Measurements from ENCODE around the gene HELQ. TPM values are rescaled to one million over a fixed set of nuclear protein-coding genes. Genes with fewer than 3 reads are reported as not detected.

HELQ gene
- total RNA-seq, 1 experiment from 2014 or later, result 11.6 TPM

GRCh38 chr4:83436680-83437079 lies 18.9 kb downstream of the HELQ start:
- H3K4me1 Mint-ChIP-seq (ENCODE audit: low read depth, unreplicated experiment), result no peaks in the 10 kb centered on the region
- DNase-seq, result no peak
- H3K36me3 ChIP-seq (ENCODE audit: control insufficient read depth, insufficient read depth, low read length), result no peaks in the 10 kb centered on the region
- no peak for TF ChIP-seq CTCF (IDR thresholded peaks at IDR 0.05; ENCODE audit: insufficient read depth in 1 of 2, low read depth in 1 of 2, low read length in 1 of 2, severe bottlenecking in 1 of 2, unreplicated experiment in 1 of 2)
- H3K27ac Mint-ChIP-seq (ENCODE audit: unreplicated experiment), result no peak overlapping the region
- no peaks in the 10 kb centered on the region for H3K9me3 Mint-ChIP-seq (ENCODE audit: unreplicated experiment)
- CTCF ChIA-PET, result no interaction called here
- POLR2A ChIA-PET, result no interaction called here
- no peak overlapping the region for H3K4me3 ChIP-seq (ENCODE audit: low read depth, low read length)
- no peaks in the 10 kb centered on the region for H3K9me3 ChIP-seq
- no peaks in the 10 kb centered on the region for H3K4me1 ChIP-seq
- H3K27me3 ChIP-seq (replicated peaks; ENCODE audit: control insufficient read depth, insufficient read depth, low read length), result no peaks in the 10 kb centered on the region
- H3K27me3 Mint-ChIP-seq (ENCODE audit: insufficient read depth, unreplicated experiment), result no peaks in the 10 kb centered on the region
- BruUV-seq (replicated peaks), result no TSS peak
- H3K36me3 Mint-ChIP-seq (ENCODE audit: insufficient read depth, unreplicated experiment), result peaks cover 11% of the 10 kb centered on the region
- intact Hi-C loops (cut with micrococcal nuclease; ENCODE audit: unreplicated experiment), result no loop called here
- no peak overlapping the region for H3K4me3 Mint-ChIP-seq (ENCODE audit: unreplicated experiment)

GRCh38 chr4:83431200-83431599 lies 24.4 kb downstream of the HELQ start:
- no TSS peak for BruUV-seq (replicated peaks)
- H3K27ac Mint-ChIP-seq (ENCODE audit: unreplicated experiment), result no peak overlapping the region
- no peak for TF ChIP-seq CTCF (IDR thresholded peaks at IDR 0.05; ENCODE audit: insufficient read depth in 1 of 2, low read depth in 1 of 2, low read length in 1 of 2, severe bottlenecking in 1 of 2, unreplicated experiment in 1 of 2)
- intact Hi-C loops (cut with micrococcal nuclease; ENCODE audit: unreplicated experiment), result no loop called here
- H3K4me3 ChIP-seq (ENCODE audit: low read depth, low read length), result no peak overlapping the region
- no peak overlapping the region for H3K4me3 Mint-ChIP-seq (ENCODE audit: unreplicated experiment)
- no peak for DNase-seq
- no peaks in the 10 kb centered on the region for H3K27me3 ChIP-seq (replicated peaks; ENCODE audit: control insufficient read depth, insufficient read depth, low read length)
- no peaks in the 10 kb centered on the region for H3K27me3 Mint-ChIP-seq (ENCODE audit: insufficient read depth, unreplicated experiment)
- no peaks in the 10 kb centered on the region for H3K9me3 Mint-ChIP-seq (ENCODE audit: unreplicated experiment)
- H3K9me3 ChIP-seq, result no peaks in the 10 kb centered on the region
- POLR2A ChIA-PET, result no interaction called here
- H3K4me1 ChIP-seq, result no peaks in the 10 kb centered on the region
- no peaks in the 10 kb centered on the region for H3K4me1 Mint-ChIP-seq (ENCODE audit: low read depth, unreplicated experiment)
- H3K36me3 ChIP-seq (ENCODE audit: control insufficient read depth, insufficient read depth, low read length), result no peaks in the 10 kb centered on the region
- peaks cover 4% of the 10 kb centered on the region for H3K36me3 Mint-ChIP-seq (ENCODE audit: insufficient read depth, unreplicated experiment)
- CTCF ChIA-PET, result no interaction called here

GRCh38 chr4:83418211-83418610 lies 37.4 kb downstream of the HELQ start:
- no peak overlapping the region for H3K4me3 Mint-ChIP-seq (ENCODE audit: unreplicated experiment)
- H3K27ac Mint-ChIP-seq (ENCODE audit: unreplicated experiment), result no peak overlapping the region
- Histone ChIP-seq H3K27me3 (replicated peaks; ENCODE audit: control insufficient read depth, insufficient read depth, low read length) (no peaks in the 10 kb centered on the region), H3K36me3 (ENCODE audit: control insufficient read depth, insufficient read depth, low read length) (no peaks in the 10 kb centered on the region), H3K4me3 (ENCODE audit: low read depth, low read length) (no peak overlapping the region), H3K9me3 (no peaks in the 10 kb centered on the region), H3K4me1 (peaks cover 9% of the 10 kb centered on the region; the same call in 1 of the 2 replicates)
- TF ChIP-seq CTCF (IDR thresholded peaks at IDR 0.05; ENCODE audit: insufficient read depth in 1 of 2, low read depth in 1 of 2, low read length in 1 of 2, severe bottlenecking in 1 of 2, unreplicated experiment in 1 of 2), result no peak
- CTCF ChIA-PET, result interaction anchor here (0.7 kb wide), 1 partner anchor 118 kb away, joined by 4 read pairs; no protein-coding TSS in a partner anchor
- no peaks in the 10 kb centered on the region for H3K9me3 Mint-ChIP-seq (ENCODE audit: unreplicated experiment)
- H3K36me3 Mint-ChIP-seq (ENCODE audit: insufficient read depth, unreplicated experiment), result peaks cover 4% of the 10 kb centered on the region
- no peak for DNase-seq
- H3K4me1 Mint-ChIP-seq (ENCODE audit: low read depth, unreplicated experiment), result no peaks in the 10 kb centered on the region
- POLR2A ChIA-PET, result interaction anchor here (1.0 kb wide), 1 partner anchor 383 kb away, joined by 3 read pairs; the partner anchor contains the start of gene COPS4
- no TSS peak for BruUV-seq (replicated peaks)
- H3K27me3 Mint-ChIP-seq (ENCODE audit: insufficient read depth, unreplicated experiment), result no peaks in the 10 kb centered on the region
- intact Hi-C loops (cut with micrococcal nuclease; ENCODE audit: unreplicated experiment), result no loop called here

All from Caco-2 (cell line).